Stomach (tissue), 4 donors: ENCODE data around the gene CACNA2D3.

Experiments
- CTCF ChIP-seq, 7 experiments: fragments of 450-650 bp in 4 of 7; fragments of 200-600 bp in 3 of 7; sonication (generic) in 3 of 7; IDR thresholded peaks; one replicate each; pipeline ENCODE4 v1.5.1; 2016 to 2019; ENCODE audit warnings: antibody characterized with exemption in 7 of 7, control low read depth in 2 of 7, mild to moderate bottlenecking in 1 of 7
- EP300 ChIP-seq: sonication (generic); formaldehyde crosslinking; IDR thresholded peaks from one replicate; pipeline ENCODE4 v1.6.1; 2017; ENCODE audit warnings: antibody characterized with exemption
- POLR2AphosphoS5 ChIP-seq, 3 donors: sonication (generic); formaldehyde crosslinking; IDR thresholded peaks; one replicate each; pipeline ENCODE4 v1.6.1; 2016; ENCODE audit warnings: antibody characterized with exemption in 3 of 3

- TF ChIP-seq POLR2AphosphoS5 (IDR thresholded peaks at IDR 0.05) (no peak), CTCF (IDR thresholded peaks at IDR 0.05) (no peak), EP300 (no peak)
These were observed 359.4 kb downstream of the CACNA2D3 start for GRCh38 chr3:54481606-54482365.
